HEK293 (cell line): ENCODE data around the gene ARHGDIB.

Experiments
- CTCF ChIA-PET: fragments of 350-600 bp; formaldehyde crosslinking; extraction: SDS; loops from one replicate; lab custom pipeline; 2021; ENCODE audit warnings: antibody characterized with exemption; lab: Yijun Ruan, JAX
- POLR2A ChIA-PET: fragments of 300-600 bp; formaldehyde crosslinking; extraction: SDS; loops from one replicate; lab custom pipeline; 2020; ENCODE audit warnings: antibody characterized with exemption, inconsistent platforms; lab: Yijun Ruan, JAX
- H3K27ac ChIP-seq: fragments of 200-500 bp; sonication (Bioruptor generic); 2 replicates; pipeline ENCODE4 v1.5.1; 2014; ENCODE audit warnings: low read depth, low read length, control low read depth, inconsistent platforms; ENCODE audit errors: extremely low read depth
- H3K36me3 ChIP-seq, 2 experiments: fragments of 200-500 bp in 1 of 2; sonication (Bioruptor generic) in 1 of 2; 1 replicate in 1 of 2; 2 replicates in 1 of 2; pipeline ENCODE4 v1.5.1; 2014 to 2017; ENCODE audit warnings: inconsistent platforms in 2 of 2, low read length in 2 of 2; ENCODE audit not compliant: control insufficient read depth in 2 of 2, insufficient read depth in 1 of 2
- H3K4me1 ChIP-seq: fragments of 200-500 bp; sonication (Bioruptor generic); 2 replicates; pipeline ENCODE4 v1.5.1; 2014; ENCODE audit warnings: mild to moderate bottlenecking, low read length, inconsistent platforms; ENCODE audit not compliant: control insufficient read depth, insufficient read depth
- H3K4me3 ChIP-seq: 2 replicates; pipeline ENCODE4 v1.5.1; 2011; ENCODE audit warnings: low read depth, mild to moderate bottlenecking, control low read depth, low read length, moderate library complexity
- H3K9me3 ChIP-seq: fragments of 200-500 bp; sonication (Bioruptor generic); 2 replicates; pipeline ENCODE4 v1.5.1; 2014; ENCODE audit warnings: low read depth, low read length, inconsistent platforms; ENCODE audit not compliant: control insufficient read depth, insufficient read depth
- EGR2 ChIP-seq: fragments of 450-650 bp; formaldehyde crosslinking; IDR thresholded peaks from 2 replicates; pipeline ENCODE4 v1.5.1; 2016; ENCODE audit warnings: low read depth, missing biosample characterization, missing genetic modification characterization
- GLI2 ChIP-seq: fragments of 450-650 bp; formaldehyde crosslinking; IDR thresholded peaks from 2 replicates; pipeline ENCODE4; 2017; ENCODE audit warnings: missing biosample characterization, missing genetic modification characterization, low read depth, borderline replicate concordance
- KLF16 ChIP-seq: fragments of 450-650 bp; formaldehyde crosslinking; IDR thresholded peaks from 2 replicates; pipeline ENCODE4 v1.5.1; 2017; ENCODE audit warnings: missing biosample characterization, missing genetic modification characterization
- PRDM1 ChIP-seq: fragments of 450-650 bp; formaldehyde crosslinking; IDR thresholded peaks from 2 replicates; pipeline ENCODE4; 2016; ENCODE audit warnings: missing biosample characterization, missing genetic modification characterization
- REPIN1 ChIP-seq: fragments of 450-650 bp; formaldehyde crosslinking; IDR thresholded peaks from 2 replicates; pipeline ENCODE4 v1.5.1; 2017; ENCODE audit warnings: missing biosample characterization, missing genetic modification characterization, low read depth
- SCRT2 ChIP-seq: fragments of 450-650 bp; formaldehyde crosslinking; IDR thresholded peaks from 2 replicates; pipeline ENCODE4 v1.5.1; 2016; ENCODE audit warnings: missing biosample characterization, missing genetic modification characterization
- WT1 ChIP-seq: fragments of 450-650 bp; formaldehyde crosslinking; IDR thresholded peaks from 2 replicates; pipeline ENCODE4 v1.5.1; 2016; ENCODE audit warnings: missing biosample characterization, missing genetic modification characterization
- ZEB2 ChIP-seq: fragments of 450-650 bp; formaldehyde crosslinking; IDR thresholded peaks from 2 replicates; pipeline ENCODE4 v1.5.1; 2016; ENCODE audit warnings: missing biosample characterization, missing genetic modification characterization
- ZNF114 ChIP-seq: fragments of 450-650 bp; formaldehyde crosslinking; IDR thresholded peaks from 2 replicates; pipeline ENCODE4 v1.5.0; 2017; ENCODE audit warnings: missing biosample characterization, missing genetic modification characterization
- ZNF132 ChIP-seq: fragments of 450-650 bp; formaldehyde crosslinking; IDR thresholded peaks from 2 replicates; pipeline ENCODE4 v1.5.1; 2017; ENCODE audit warnings: missing biosample characterization, missing genetic modification characterization, borderline replicate concordance
- ZNF184 ChIP-seq: fragments of 450-650 bp; IDR thresholded peaks from 2 replicates; pipeline ENCODE4 v1.5.1; 2018; ENCODE audit warnings: missing biosample characterization, mild to moderate bottlenecking, missing genetic modification characterization
- ZNF266 ChIP-seq: fragments of 450-650 bp; formaldehyde crosslinking; IDR thresholded peaks from 2 replicates; pipeline ENCODE4 v1.5.1; 2016; ENCODE audit warnings: missing biosample characterization, missing genetic modification characterization, low read depth
- ZNF274 ChIP-seq, 2 experiments: fragments of 200-500 bp in 1 of 2; fragments of 450-650 bp in 1 of 2; sonication (Bioruptor generic) in 1 of 2; formaldehyde crosslinking in 1 of 2; IDR thresholded peaks; 2 replicates each; pipeline versions ENCODE4 v1.5.1 to v1.6.1; 2014 to 2016; ENCODE audit warnings: borderline replicate concordance in 1 of 2, inconsistent platforms in 1 of 2, low read length in 1 of 2, missing biosample characterization in 1 of 2, missing genetic modification characterization in 1 of 2
- ZNF354C ChIP-seq: fragments of 450-650 bp; formaldehyde crosslinking; IDR thresholded peaks from 2 replicates; pipeline ENCODE4 v1.5.1; 2016; ENCODE audit warnings: missing biosample characterization, missing genetic modification characterization, low read depth, borderline replicate concordance
- ZNF394 ChIP-seq: fragments of 450-650 bp; formaldehyde crosslinking; IDR thresholded peaks from 2 replicates; pipeline ENCODE4 v1.5.1; 2016; ENCODE audit warnings: missing biosample characterization, missing genetic modification characterization, mild to moderate bottlenecking, moderate library complexity, borderline replicate concordance
- ZNF514 ChIP-seq: fragments of 450-650 bp; formaldehyde crosslinking; IDR thresholded peaks from 2 replicates; pipeline ENCODE4 v1.5.1; 2016; ENCODE audit warnings: missing biosample characterization, missing genetic modification characterization
- ZNF529 ChIP-seq: fragments of 450-650 bp; formaldehyde crosslinking; IDR thresholded peaks from 2 replicates; pipeline ENCODE4 v1.5.1; 2017; ENCODE audit warnings: missing genetic modification characterization, missing biosample characterization; ENCODE audit not compliant: insufficient replicate concordance
- ZNF530 ChIP-seq: fragments of 450-650 bp; formaldehyde crosslinking; IDR thresholded peaks from 2 replicates; pipeline ENCODE4 v1.5.1; 2016; ENCODE audit warnings: low read depth, missing biosample characterization, missing genetic modification characterization
- ZNF549 ChIP-seq: fragments of 450-650 bp; IDR thresholded peaks from 2 replicates; pipeline ENCODE4 v1.5.1; 2018; ENCODE audit warnings: missing biosample characterization, missing genetic modification characterization, mild to moderate bottlenecking, inconsistent platforms, moderate library complexity
- ZNF558 ChIP-seq: fragments of 450-650 bp; formaldehyde crosslinking; IDR thresholded peaks from 2 replicates; pipeline ENCODE4 v1.5.1; 2016; ENCODE audit warnings: missing biosample characterization, missing genetic modification characterization
- ZNF571 ChIP-seq: fragments of 450-650 bp; formaldehyde crosslinking; IDR thresholded peaks from 2 replicates; pipeline ENCODE4 v1.5.0; 2017; ENCODE audit warnings: missing biosample characterization, missing genetic modification characterization
- ZNF610 ChIP-seq: fragments of 450-650 bp; formaldehyde crosslinking; IDR thresholded peaks from 2 replicates; pipeline ENCODE4 v1.5.1; 2016; ENCODE audit warnings: missing biosample characterization, missing genetic modification characterization, borderline replicate concordance
- ZNF791 ChIP-seq: fragments of 450-650 bp; formaldehyde crosslinking; IDR thresholded peaks from 2 replicates; pipeline ENCODE4 v1.5.1; 2016; ENCODE audit warnings: missing biosample characterization, missing genetic modification characterization
- TF ChIP-seq, protein P1 (sequence below): fragments of 450-650 bp; formaldehyde crosslinking; IDR thresholded peaks from 2 replicates; pipeline ENCODE4 v1.5.1; 2016; ENCODE audit warnings: missing biosample characterization, missing genetic modification characterization
- TF ChIP-seq, protein P2 (sequence below): fragments of 450-650 bp; formaldehyde crosslinking; conservative IDR thresholded peaks from 2 replicates; pipeline ENCODE4 v1.5.1; 2016; ENCODE audit warnings: low read depth, missing biosample characterization, missing genetic modification characterization
- TF ChIP-seq, protein P3 (sequence below): fragments of 450-650 bp; IDR thresholded peaks from 2 replicates; pipeline ENCODE4 v1.5.1; 2018; ENCODE audit warnings: missing biosample characterization, missing genetic modification characterization

ARHGDIB gene

DNA sequence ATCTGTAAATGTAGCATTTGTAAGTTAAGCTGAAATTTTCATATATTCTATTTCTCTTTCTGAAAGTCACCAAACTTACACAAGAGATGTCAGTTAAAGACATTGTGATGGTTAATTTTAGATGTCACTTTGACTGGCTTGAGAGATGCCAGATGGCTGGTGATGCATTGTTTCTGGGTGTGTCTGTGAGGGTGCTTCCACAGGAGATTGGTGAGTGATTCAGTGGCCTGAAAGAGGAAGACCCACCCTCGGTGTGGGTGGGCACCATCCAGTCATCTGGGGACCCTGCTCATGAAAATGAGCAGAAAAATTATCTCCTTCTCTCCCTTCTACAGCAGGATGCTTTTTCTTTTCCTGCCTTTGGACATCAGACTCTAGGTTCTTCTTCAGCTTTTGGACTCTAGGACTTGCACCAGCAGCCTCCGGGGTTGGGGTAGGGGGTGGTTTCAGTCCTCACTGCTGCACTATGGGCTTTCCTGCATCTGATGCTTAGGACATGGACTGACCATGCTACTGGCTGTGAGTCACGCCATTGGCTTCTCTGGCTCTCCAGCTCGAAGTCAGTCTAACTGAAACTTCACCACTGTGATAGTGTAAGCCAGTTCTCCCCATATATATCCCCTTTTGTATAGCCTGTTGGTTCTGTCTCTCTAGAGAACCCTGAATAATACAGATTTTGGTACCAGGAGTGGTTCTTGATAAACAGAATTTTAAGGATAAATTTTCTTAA is 32.3 kb upstream of the ARHGDIB start:
- ChIA-PET CTCF (interaction anchor here (0.6 to 5.6 kb wide), 3 partner anchors 13 to 271 kb away, joined by 3 to 86 read pairs (median 12); partner anchors contain the start of gene ART4), POLR2A (no interaction called here)
- TF ChIP-seq ZNF354C (tag by site-specific recombination) (no peak), KLF16 (tag by site-specific recombination) (no peak), PRDM1 (tag by site-specific recombination) (no peak), ZNF530 (tag by site-specific recombination) (no peak), ZNF791 (tag by site-specific recombination) (no peak), ZNF558 (no peak), ZEB2 (no peak), ZNF132 (tag by site-specific recombination) (no peak), SCRT2 (tag by site-specific recombination) (no peak), ZNF266 (tag by site-specific recombination) (no peak), ZNF114 (tag by site-specific recombination) (no peak), ZNF274 (IDR thresholded peaks at IDR 0.05; ENCODE audit: low read length) (no peak), ZNF274 (tag by site-specific recombination; IDR thresholded peaks at IDR 0.05; ENCODE audit: borderline replicate concordance) (no peak), GLI2 (tag by site-specific recombination) (no peak), ZNF514 (tag by site-specific recombination) (no peak), ZNF549 (tag by site-specific recombination) (no peak)
- TF ChIP-seq, protein P1, sequence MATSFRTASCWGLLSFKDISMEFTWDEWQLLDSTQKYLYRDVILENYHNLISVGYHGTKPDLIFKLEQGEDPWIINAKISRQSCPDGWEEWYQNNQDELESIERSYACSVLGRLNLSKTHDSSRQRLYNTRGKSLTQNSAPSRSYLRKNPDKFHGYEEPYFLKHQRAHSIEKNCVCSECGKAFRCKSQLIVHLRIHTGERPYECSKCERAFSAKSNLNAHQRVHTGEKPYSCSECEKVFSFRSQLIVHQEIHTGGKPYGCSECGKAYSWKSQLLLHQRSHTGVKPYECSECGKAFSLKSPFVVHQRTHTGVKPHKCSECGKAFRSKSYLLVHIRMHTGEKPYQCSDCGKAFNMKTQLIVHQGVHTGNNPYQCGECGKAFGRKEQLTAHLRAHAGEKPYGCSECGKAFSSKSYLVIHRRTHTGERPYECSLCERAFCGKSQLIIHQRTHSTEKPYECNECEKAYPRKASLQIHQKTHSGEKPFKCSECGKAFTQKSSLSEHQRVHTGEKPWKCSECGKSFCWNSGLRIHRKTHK (tag by site-specific recombination) = no peak
- Histone ChIP-seq H3K4me1 (no peaks in the 10 kb centered on the region), H3K36me3 (no peaks in the 10 kb centered on the region), H3K27ac (no peak overlapping the region), H3K4me3 (no peak overlapping the region), H3K9me3 (no peaks in the 10 kb centered on the region)

DNA sequence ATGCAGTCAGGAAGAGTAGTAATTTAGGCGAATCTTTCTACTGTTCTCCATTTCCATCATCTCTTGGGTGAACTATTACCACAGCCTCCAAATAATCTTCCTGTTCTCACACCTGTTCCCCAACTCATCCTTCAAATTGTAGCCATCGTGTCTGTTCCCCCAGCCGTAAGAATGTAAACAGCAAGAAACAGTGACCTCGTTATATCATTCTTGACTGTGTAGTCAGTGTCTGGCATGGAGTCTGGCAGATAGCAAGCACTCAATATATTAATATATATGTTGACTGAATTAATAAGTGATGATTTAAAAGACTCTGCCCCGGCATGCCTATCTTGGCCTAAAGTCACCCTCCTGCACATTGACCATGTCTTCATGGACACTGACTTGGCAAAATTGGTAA is 31.7 kb upstream of the ARHGDIB start:
- POLR2A ChIA-PET = no interaction called here
- Histone ChIP-seq H3K27ac (no peak overlapping the region), H3K4me3 (no peak overlapping the region), H3K4me1 (no peaks in the 10 kb centered on the region), H3K9me3 (no peaks in the 10 kb centered on the region), H3K36me3 (no peaks in the 10 kb centered on the region)
- TF ChIP-seq ZNF529 (tag by site-specific recombination) = no peak
- TF ChIP-seq WT1 = no peak
- no peak for TF ChIP-seq ZNF184 (tag by site-specific recombination)
- TF ChIP-seq, protein P2, sequence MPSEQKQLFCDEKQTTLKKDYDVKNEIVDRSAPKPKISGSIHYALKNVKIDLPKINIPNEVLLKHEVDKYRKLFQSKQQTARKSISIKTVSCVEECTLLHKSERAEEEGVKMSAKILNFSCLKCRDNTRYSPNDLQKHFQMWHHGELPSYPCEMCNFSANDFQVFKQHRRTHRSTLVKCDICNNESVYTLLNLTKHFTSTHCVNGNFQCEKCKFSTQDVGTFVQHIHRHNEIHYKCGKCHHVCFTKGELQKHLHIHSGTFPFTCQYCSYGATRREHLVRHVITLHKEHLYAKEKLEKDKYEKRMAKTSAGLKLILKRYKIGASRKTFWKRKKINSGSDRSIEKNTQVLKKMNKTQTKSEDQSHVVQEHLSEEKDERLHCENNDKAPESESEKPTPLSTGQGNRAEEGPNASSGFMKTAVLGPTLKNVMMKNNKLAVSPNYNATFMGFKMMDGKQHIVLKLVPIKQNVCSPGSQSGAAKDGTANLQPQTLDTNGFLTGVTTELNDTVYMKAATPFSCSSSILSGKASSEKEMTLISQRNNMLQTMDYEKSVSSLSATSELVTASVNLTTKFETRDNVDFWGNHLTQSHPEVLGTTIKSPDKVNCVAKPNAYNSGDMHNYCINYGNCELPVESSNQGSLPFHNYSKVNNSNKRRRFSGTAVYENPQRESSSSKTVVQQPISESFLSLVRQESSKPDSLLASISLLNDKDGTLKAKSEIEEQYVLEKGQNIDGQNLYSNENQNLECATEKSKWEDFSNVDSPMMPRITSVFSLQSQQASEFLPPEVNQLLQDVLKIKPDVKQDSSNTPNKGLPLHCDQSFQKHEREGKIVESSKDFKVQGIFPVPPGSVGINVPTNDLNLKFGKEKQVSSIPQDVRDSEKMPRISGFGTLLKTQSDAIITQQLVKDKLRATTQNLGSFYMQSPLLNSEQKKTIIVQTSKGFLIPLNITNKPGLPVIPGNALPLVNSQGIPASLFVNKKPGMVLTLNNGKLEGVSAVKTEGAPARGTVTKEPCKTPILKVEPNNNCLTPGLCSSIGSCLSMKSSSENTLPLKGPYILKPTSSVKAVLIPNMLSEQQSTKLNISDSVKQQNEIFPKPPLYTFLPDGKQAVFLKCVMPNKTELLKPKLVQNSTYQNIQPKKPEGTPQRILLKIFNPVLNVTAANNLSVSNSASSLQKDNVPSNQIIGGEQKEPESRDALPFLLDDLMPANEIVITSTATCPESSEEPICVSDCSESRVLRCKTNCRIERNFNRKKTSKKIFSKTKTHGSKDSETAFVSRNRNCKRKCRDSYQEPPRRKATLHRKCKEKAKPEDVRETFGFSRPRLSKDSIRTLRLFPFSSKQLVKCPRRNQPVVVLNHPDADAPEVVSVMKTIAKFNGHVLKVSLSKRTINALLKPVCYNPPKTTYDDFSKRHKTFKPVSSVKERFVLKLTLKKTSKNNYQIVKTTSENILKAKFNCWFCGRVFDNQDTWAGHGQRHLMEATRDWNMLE (tag by site-specific recombination) = no peak
- no peak for TF ChIP-seq REPIN1
- no peak for TF ChIP-seq ZNF571 (tag by site-specific recombination)
- TF ChIP-seq, protein P3, sequence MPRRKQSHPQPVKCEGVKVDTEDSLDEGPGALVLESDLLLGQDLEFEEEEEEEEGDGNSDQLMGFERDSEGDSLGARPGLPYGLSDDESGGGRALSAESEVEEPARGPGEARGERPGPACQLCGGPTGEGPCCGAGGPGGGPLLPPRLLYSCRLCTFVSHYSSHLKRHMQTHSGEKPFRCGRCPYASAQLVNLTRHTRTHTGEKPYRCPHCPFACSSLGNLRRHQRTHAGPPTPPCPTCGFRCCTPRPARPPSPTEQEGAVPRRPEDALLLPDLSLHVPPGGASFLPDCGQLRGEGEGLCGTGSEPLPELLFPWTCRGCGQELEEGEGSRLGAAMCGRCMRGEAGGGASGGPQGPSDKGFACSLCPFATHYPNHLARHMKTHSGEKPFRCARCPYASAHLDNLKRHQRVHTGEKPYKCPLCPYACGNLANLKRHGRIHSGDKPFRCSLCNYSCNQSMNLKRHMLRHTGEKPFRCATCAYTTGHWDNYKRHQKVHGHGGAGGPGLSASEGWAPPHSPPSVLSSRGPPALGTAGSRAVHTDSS (tag by site-specific recombination) = no peak
- no peak for TF ChIP-seq ZNF394 (tag by site-specific recombination)
- TF ChIP-seq ZNF610 (tag by site-specific recombination) = no peak
- no peak for TF ChIP-seq EGR2 (tag by site-specific recombination)
- CTCF ChIA-PET = interaction anchor here (0.6 to 5.6 kb wide), 2 partner anchors 14 to 147 kb away, joined by 3 to 86 read pairs; partner anchors contain the start of gene ART4
